ENCODE data around the gene SLCO3A1.
"Not testable (repeated sequence)": the region's sequence is repeated elsewhere in the genome, so short reads cannot be mapped to it uniquely, and the experiment has no call there.

Gene SLCO3A1

DNA sequence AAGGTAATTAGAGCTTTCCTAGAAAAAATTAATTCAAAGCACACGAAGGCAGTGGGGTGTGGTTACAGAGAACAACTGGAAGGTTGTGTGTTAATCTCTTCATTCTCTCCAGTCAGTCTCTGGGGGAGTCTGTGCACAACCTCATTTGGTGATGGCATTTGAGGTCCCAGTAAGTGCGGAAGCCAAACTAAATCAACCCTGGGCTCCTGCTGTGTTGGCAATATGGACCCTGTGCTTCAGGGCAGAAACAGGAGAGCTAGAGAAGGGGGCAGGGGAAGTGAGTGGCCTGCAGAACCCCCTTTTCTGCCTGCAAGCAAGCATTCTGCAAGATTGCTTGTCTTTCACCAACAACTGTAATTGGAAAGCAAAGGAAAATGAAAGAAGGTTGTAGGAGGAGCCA lies 344.2 kb downstream of the SLCO3A1 start:
- no peak for DNase-seq

GRCh38 chr15:92200891-92201290 lies 347.4 kb downstream of the SLCO3A1 start:
- DNase-seq = no peak

DNA sequence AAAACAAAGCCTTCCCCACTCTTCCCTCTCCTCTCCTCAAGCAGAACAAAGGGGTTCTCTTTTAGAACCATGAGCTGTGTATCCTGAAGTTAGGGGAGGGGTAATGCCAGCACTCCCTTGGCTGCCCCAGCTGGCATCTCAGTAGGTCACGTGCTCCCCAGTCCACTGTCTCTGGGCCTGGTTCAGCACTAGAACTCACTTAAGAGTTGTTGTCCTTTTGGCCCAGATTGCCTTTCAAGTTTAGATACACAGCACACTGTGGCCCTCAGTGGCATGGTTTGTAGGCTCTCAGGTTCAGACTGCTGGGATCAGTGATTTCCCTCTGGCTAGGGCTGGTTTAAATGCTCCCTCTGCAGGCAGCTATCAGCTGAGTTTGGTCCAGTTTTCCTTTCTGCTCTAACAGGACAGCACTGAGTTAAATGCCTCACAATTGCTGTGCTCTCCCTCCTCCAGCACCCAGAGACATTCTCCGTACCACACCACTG lies 351.8 kb downstream of the SLCO3A1 start:
- peak in 10 of 51 donors; percentile 4 to 26 (median 14) for DNase-seq

- DNase-seq = not testable (repeated sequence)
These were observed 354.1 kb downstream of the SLCO3A1 start for GRCh38 chr15:92207601-92208000.

Measured in hypothalamus (tissue), 51 donors.